ENCODE data around the gene SLC4A2.
A peak's percentile ranks its signal among the peaks of the same experiment; 100 is the strongest.

SLC4A2 gene

GRCh38 chr7:151012911-151013347 is 46.5 kb upstream of the SLC4A2 start:
- Histone ChIP-seq H3K36me3 (no peaks in the 10 kb centered on the region; a peak in 1 of 22 replicates), H3K27me3 (peaks cover 0 to 19% (median 4%) of the 10 kb centered on the region in 11 experiments; a peak in 12 of 22 replicates), H3K27ac (no peak overlapping the region), H4K20me1 (no peaks in the 10 kb centered on the region; a peak in 1 of 22 replicates), H3K4me2 (peak overlapping the region; percentile 47 to 95 (median 67)), H3K9me3 (replicated peaks in 1 of 11) (no peaks in the 10 kb centered on the region), H3K9ac (no peak overlapping the region), H3K4me3 (0 out of 20 replicates have a peak overlapping the region, but pooled peaks of 1 of the 10 experiments have one; percentile 0), H3K4me1 (peaks cover 71 to 96% (median 90%) of the 10 kb centered on the region in 10 experiments)
- TF ChIP-seq Cebpa-rat (IDR thresholded peaks at IDR 0.05) = no peak

GRCh38 chr7:151013356-151013732 is 46.0 kb upstream of the SLC4A2 start:
- H3K9ac ChIP-seq = no peak overlapping the region
- H3K27ac ChIP-seq = no peak overlapping the region
- H3K4me3 ChIP-seq = no peak overlapping the region
- H3K4me1 ChIP-seq = peaks cover 71 to 96% (median 90%) of the 10 kb centered on the region in 10 experiments
- no peak for TF ChIP-seq Cebpa-rat (IDR thresholded peaks at IDR 0.05)
- no peaks in the 10 kb centered on the region; a peak in 1 of 22 replicates for H4K20me1 ChIP-seq
- peaks cover 0 to 22% (median 5%) of the 10 kb centered on the region in 11 experiments; a peak in 15 of 22 replicates for H3K27me3 ChIP-seq
- peak overlapping the region; percentile 47 to 95 (median 67) for H3K4me2 ChIP-seq
- H3K9me3 ChIP-seq (replicated peaks in 1 of 11) = no peaks in the 10 kb centered on the region
- H3K36me3 ChIP-seq = no peaks in the 10 kb centered on the region; a peak in 1 of 22 replicates

GRCh38 chr7:151013733-151014497 is 45.5 kb upstream of the SLC4A2 start:
- Histone ChIP-seq H3K36me3 (no peaks in the 10 kb centered on the region; a peak in 1 of 22 replicates), H3K4me1 (peaks cover 71 to 96% (median 90%) of the 10 kb centered on the region in 10 experiments)
- TF ChIP-seq Cebpa-rat (IDR thresholded peaks at IDR 0.05) = no peak

GRCh38 chr7:151014950-151015349 is 44.4 kb upstream of the SLC4A2 start:
- H3K4me1 ChIP-seq = peaks cover 65 to 96% (median 89%) of the 10 kb centered on the region in 10 experiments
- H3K27ac ChIP-seq = no peak overlapping the region
- H3K9ac ChIP-seq = no peak overlapping the region
- H3K4me2 ChIP-seq = peak overlapping the region; percentile 1 to 72 (median 36); a peak in 18 of 22 replicates
- no peak for TF ChIP-seq Cebpa-rat (IDR thresholded peaks at IDR 0.05)
- H3K4me3 ChIP-seq = no peak overlapping the region
- H4K20me1 ChIP-seq = no peaks in the 10 kb centered on the region; a peak in 1 of 22 replicates
- H3K9me3 ChIP-seq (replicated peaks in 1 of 11) = no peaks in the 10 kb centered on the region
- peaks cover 13 to 38% (median 21%) of the 10 kb centered on the region in 11 experiments; a peak in 21 of 22 replicates for H3K27me3 ChIP-seq
- H3K36me3 ChIP-seq = no peaks in the 10 kb centered on the region; a peak in 1 of 22 replicates

More at GRCh38 chr7:151013733-151014497, 45.5 kb upstream of the SLC4A2 start:
- peaks cover 5 to 28% (median 11%) of the 10 kb centered on the region in 11 experiments; a peak in 21 of 22 replicates for H3K27me3 ChIP-seq
- no peaks in the 10 kb centered on the region; a peak in 1 of 22 replicates for H4K20me1 ChIP-seq
- H3K4me3 ChIP-seq = no peak overlapping the region
- H3K9me3 ChIP-seq (replicated peaks in 1 of 11) = no peaks in the 10 kb centered on the region
- H3K27ac ChIP-seq = no peak overlapping the region
- H3K9ac ChIP-seq = no peak overlapping the region
- peak overlapping the region; percentile 15 to 72 (median 50); a peak in 20 of 22 replicates for H3K4me2 ChIP-seq

GRCh38 chr7:151015967-151016366 is 43.4 kb upstream of the SLC4A2 start:
- no peak for TF ChIP-seq Cebpa-rat (IDR thresholded peaks at IDR 0.05)
- H3K36me3 ChIP-seq = no peaks in the 10 kb centered on the region; a peak in 1 of 22 replicates
- peaks cover 55 to 94% (median 85%) of the 10 kb centered on the region in 10 experiments for H3K4me1 ChIP-seq
- H3K4me3 ChIP-seq = no peak overlapping the region
- H3K27ac ChIP-seq = no peak overlapping the region
- no peak overlapping the region for H3K9ac ChIP-seq
- no peaks in the 10 kb centered on the region; a peak in 1 of 22 replicates for H4K20me1 ChIP-seq
- peaks cover 13 to 42% (median 22%) of the 10 kb centered on the region in 11 experiments; a peak in 21 of 22 replicates for H3K27me3 ChIP-seq
- peak overlapping the region in 1 of 11 experiments; percentile 84; a peak in 2 of 22 replicates for H3K4me2 ChIP-seq
- H3K9me3 ChIP-seq (replicated peaks in 1 of 11) = no peaks in the 10 kb centered on the region

- no peak overlapping the region for H3K4me3 ChIP-seq
- TF ChIP-seq Cebpa-rat (IDR thresholded peaks at IDR 0.05) = no peak
- peak overlapping the region in 10 of 11 experiments; percentile 84 to 99 (median 96); a peak in 15 of 22 replicates for H3K4me2 ChIP-seq
- H3K27me3 ChIP-seq = peaks cover 13 to 42% (median 22%) of the 10 kb centered on the region in 11 experiments; a peak in 21 of 22 replicates
- no peaks in the 10 kb centered on the region; a peak in 1 of 22 replicates for H3K36me3 ChIP-seq
- H3K27ac ChIP-seq = no peak overlapping the region
- H3K9me3 ChIP-seq (replicated peaks in 1 of 11) = no peaks in the 10 kb centered on the region
- H3K9ac ChIP-seq = no peak overlapping the region
- H4K20me1 ChIP-seq = no peaks in the 10 kb centered on the region; a peak in 1 of 22 replicates
- peaks cover 50 to 89% (median 81%) of the 10 kb centered on the region in 10 experiments for H3K4me1 ChIP-seq
These were observed 42.9 kb upstream of the SLC4A2 start for GRCh38 chr7:151016505-151016904.

GRCh38 chr7:151016942-151017341 is 42.4 kb upstream of the SLC4A2 start:
- Histone ChIP-seq H3K4me1 (peaks cover 45 to 85% (median 77%) of the 10 kb centered on the region in 10 experiments), H3K4me2 (peak overlapping the region; percentile 84 to 99 (median 96); a peak in 20 of 22 replicates), H3K4me3 (no peak overlapping the region; a peak in 1 of 20 replicates), H3K9ac (no peak overlapping the region), H3K9me3 (replicated peaks in 1 of 11) (no peaks in the 10 kb centered on the region), H4K20me1 (no peaks in the 10 kb centered on the region; a peak in 1 of 22 replicates), H3K27me3 (peaks cover 13 to 42% (median 22%) of the 10 kb centered on the region in 11 experiments; a peak in 21 of 22 replicates), H3K36me3 (no peaks in the 10 kb centered on the region; a peak in 1 of 22 replicates), H3K27ac (no peak overlapping the region)
- TF ChIP-seq Cebpa-rat (IDR thresholded peaks at IDR 0.05) = no peak

- H3K4me2 ChIP-seq = peak overlapping the region; percentile 84 to 99 (median 96)
- peak overlapping the region in 9 of 10 experiments; percentile 44 to 67 (median 50); a peak in 15 of 20 replicates for H3K4me3 ChIP-seq
- peaks cover 40 to 79% (median 72%) of the 10 kb centered on the region in 10 experiments for H3K4me1 ChIP-seq
- no peaks in the 10 kb centered on the region; a peak in 1 of 22 replicates for H3K36me3 ChIP-seq
- H3K9me3 ChIP-seq (replicated peaks in 1 of 11) = no peaks in the 10 kb centered on the region
- H3K9ac ChIP-seq = peak overlapping the region in 10 of 11 experiments; percentile 27 to 72 (median 56); a peak in 17 of 22 replicates
- H3K27ac ChIP-seq = peak overlapping the region in 2 of 11 experiments; percentile 41 to 56; a peak in 3 of 22 replicates
- TF ChIP-seq Cebpa-rat (IDR thresholded peaks at IDR 0.05) = no peak
- H3K27me3 ChIP-seq = peaks cover 13 to 42% (median 22%) of the 10 kb centered on the region in 11 experiments; a peak in 21 of 22 replicates
- no peaks in the 10 kb centered on the region; a peak in 1 of 22 replicates for H4K20me1 ChIP-seq
These were observed 41.9 kb upstream of the SLC4A2 start for GRCh38 chr7:151017370-151017952.

Data from BLaER1 treated with 17β-estradiol and CSF1 and Interleukin-3, amounts not matched to agents 10 nM and 100 nM (cell line).